ENCODE results near the gene RBM46. TPM values are rescaled to one million over a fixed set of nuclear protein-coding genes. Genes with fewer than 3 reads are reported as not detected.

Gene RBM46
- total RNA-seq, 5 donors from 2014 or later (not counting 1 experiment from before 2014, with no cell fraction given) = not detected

DNA sequence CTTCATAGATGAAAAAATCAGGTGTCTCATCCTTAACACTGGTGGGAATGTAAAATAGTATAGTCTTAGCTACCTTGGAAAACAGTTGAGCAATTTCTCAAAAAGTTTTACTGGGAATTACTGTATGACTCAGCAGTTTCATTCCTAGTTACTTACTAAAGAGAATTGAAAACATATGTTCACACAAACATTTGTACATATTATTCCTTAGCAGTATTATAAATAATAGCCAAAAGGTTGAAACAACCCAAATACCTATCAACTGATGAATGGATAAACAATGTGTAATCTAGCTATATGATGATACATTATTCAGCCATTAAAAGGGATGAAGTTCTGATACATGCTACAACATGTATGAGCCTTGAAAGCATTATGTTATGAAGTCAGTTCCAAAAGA, 41.7 kb downstream of the RBM46 start:
- H3K27ac Mint-ChIP-seq = no peak overlapping the region
- no peaks in the 10 kb centered on the region for H3K9me3 Mint-ChIP-seq
- no peaks in the 10 kb centered on the region for H3K4me1 ChIP-seq (ENCODE audit: control insufficient read depth in 1 of 2, extremely low read depth in 1 of 2, insufficient read depth in 2 of 2, low read length in 2 of 2)
- ATAC-seq (replicated peaks in 1 of 4) (no peak), DNase-seq (no peak)
- H3K36me3 Mint-ChIP-seq = no peaks in the 10 kb centered on the region
- H3K4me1 Mint-ChIP-seq = no peaks in the 10 kb centered on the region
- ChIA-PET CTCF (no interaction called here), POLR2A (no interaction called here)
- no peaks in the 10 kb centered on the region for H3K27me3 ChIP-seq (replicated peaks in 1 of 2; ENCODE audit: control insufficient read depth in 2 of 2, extremely low read depth in 1 of 2, insufficient read depth in 2 of 2, low read length in 1 of 2)
- H3K27me3 Mint-ChIP-seq = peaks cover 0 to 7% of the 10 kb centered on the region in 2 donors
- no peak overlapping the region for H3K4me3 ChIP-seq (ENCODE audit: control insufficient read depth in 1 of 2, extremely low read depth in 1 of 2, low read length in 1 of 2)
- no peaks in the 10 kb centered on the region for H3K9me3 ChIP-seq
- no peak overlapping the region for H3K4me3 Mint-ChIP-seq
- H3K27ac ChIP-seq (ENCODE audit: low read length) = no peak overlapping the region
- H3K36me3 ChIP-seq (ENCODE audit: control insufficient read depth in 2 of 2, extremely low read depth in 1 of 2, insufficient read depth in 1 of 2, low read length in 1 of 2) = no peaks in the 10 kb centered on the region

GRCh38 chr4:154836030-154836429, 55.0 kb downstream of the RBM46 start:
- CTCF ChIA-PET = no interaction called here
- peaks cover 11 to 28% (median 23%) of the 10 kb centered on the region in 3 donors for H3K9me3 Mint-ChIP-seq
- Histone ChIP-seq H3K27ac (ENCODE audit: low read length) (no peak overlapping the region), H3K4me3 (ENCODE audit: control insufficient read depth in 1 of 2, extremely low read depth in 1 of 2, low read length in 1 of 2) (no peak overlapping the region), H3K9me3 (no peaks in the 10 kb centered on the region), H3K36me3 (ENCODE audit: control insufficient read depth in 2 of 2, extremely low read depth in 1 of 2, insufficient read depth in 1 of 2, low read length in 1 of 2) (no peaks in the 10 kb centered on the region), H3K4me1 (ENCODE audit: control insufficient read depth in 1 of 2, extremely low read depth in 1 of 2, insufficient read depth in 2 of 2, low read length in 2 of 2) (no peaks in the 10 kb centered on the region), H3K27me3 (replicated peaks in 1 of 2; ENCODE audit: control insufficient read depth in 2 of 2, extremely low read depth in 1 of 2, insufficient read depth in 2 of 2, low read length in 1 of 2) (peaks cover 0 to 3% of the 10 kb centered on the region in 2 experiments)
- POLR2A ChIA-PET = no interaction called here
- DNase-seq (no peak), ATAC-seq (replicated peaks in 1 of 4) (no peak)
- H3K4me3 Mint-ChIP-seq = no peak overlapping the region
- peaks cover 0 to 4% of the 10 kb centered on the region in 2 donors for H3K27me3 Mint-ChIP-seq
- no peaks in the 10 kb centered on the region for H3K4me1 Mint-ChIP-seq
- H3K27ac Mint-ChIP-seq = no peak overlapping the region
- no peaks in the 10 kb centered on the region for H3K36me3 Mint-ChIP-seq
- 81% methylated on average over 2 of the region's 3 CpGs for WGBS (ENCODE audit: insufficient coverage)

DNA sequence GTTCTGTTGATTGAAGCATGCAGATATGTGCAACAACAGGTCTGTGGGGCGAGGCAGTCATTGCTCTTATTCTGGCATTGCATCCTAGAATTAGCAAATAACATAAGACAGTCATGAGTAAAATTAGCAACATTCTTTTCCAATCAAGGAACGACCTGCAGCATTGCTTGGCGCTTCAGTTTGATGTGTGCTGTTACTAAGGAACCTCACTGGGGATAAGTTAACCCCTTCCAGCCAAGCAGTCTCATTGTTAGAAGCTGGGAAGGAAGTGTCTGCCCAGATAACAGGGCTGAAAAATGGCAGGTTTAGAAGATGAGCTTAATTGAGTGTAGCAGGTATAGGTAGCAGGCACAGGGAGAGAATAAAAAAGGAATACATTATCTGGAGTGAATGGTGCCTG, 55.4 kb downstream of the RBM46 start:
- Histone ChIP-seq H3K4me3 (ENCODE audit: control insufficient read depth in 1 of 2, extremely low read depth in 1 of 2, low read length in 1 of 2) (no peak overlapping the region), H3K27me3 (replicated peaks in 1 of 2; ENCODE audit: control insufficient read depth in 2 of 2, extremely low read depth in 1 of 2, insufficient read depth in 2 of 2, low read length in 1 of 2) (peaks cover 0 to 3% of the 10 kb centered on the region in 2 experiments), H3K27ac (ENCODE audit: low read length) (no peak overlapping the region), H3K36me3 (ENCODE audit: control insufficient read depth in 2 of 2, extremely low read depth in 1 of 2, insufficient read depth in 1 of 2, low read length in 1 of 2) (no peaks in the 10 kb centered on the region), H3K4me1 (ENCODE audit: control insufficient read depth in 1 of 2, extremely low read depth in 1 of 2, insufficient read depth in 2 of 2, low read length in 2 of 2) (no peaks in the 10 kb centered on the region), H3K9me3 (no peaks in the 10 kb centered on the region)
- no peak overlapping the region for H3K27ac Mint-ChIP-seq
- CTCF ChIA-PET = no interaction called here
- POLR2A ChIA-PET = no interaction called here
- no peaks in the 10 kb centered on the region for H3K4me1 Mint-ChIP-seq
- H3K9me3 Mint-ChIP-seq = peaks cover 11 to 24% (median 23%) of the 10 kb centered on the region in 3 donors
- no peak for DNase-seq
- no peaks in the 10 kb centered on the region for H3K36me3 Mint-ChIP-seq
- ATAC-seq (replicated peaks in 1 of 4) = no peak
- peaks cover 0 to 4% of the 10 kb centered on the region in 2 donors for H3K27me3 Mint-ChIP-seq
- H3K4me3 Mint-ChIP-seq = no peak overlapping the region
- WGBS (ENCODE audit: insufficient coverage) = 14% methylated on average over 2 of the region's 3 CpGs

DNA sequence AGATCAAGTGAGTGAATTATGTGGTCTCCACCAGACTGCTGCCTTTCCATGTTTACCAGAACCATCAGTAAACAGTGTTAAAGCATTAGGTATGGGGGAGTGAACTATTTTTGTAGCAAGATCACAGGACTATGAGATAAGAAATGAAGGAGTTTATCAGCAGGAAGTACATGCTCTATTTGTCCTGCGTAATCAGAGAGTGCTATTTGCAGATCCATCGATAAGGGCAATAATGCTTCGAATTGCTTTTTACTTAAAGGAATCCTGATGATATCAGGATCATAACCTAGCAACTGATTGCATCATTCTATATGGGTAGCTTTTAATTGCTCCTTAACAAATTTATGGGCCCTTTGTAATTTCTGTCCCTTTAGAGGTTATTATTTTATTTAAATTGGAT, 57.1 kb downstream of the RBM46 start:
- H3K27me3 ChIP-seq (replicated peaks in 1 of 2; ENCODE audit: control insufficient read depth in 2 of 2, extremely low read depth in 1 of 2, insufficient read depth in 2 of 2, low read length in 1 of 2) = peaks cover 0 to 3% of the 10 kb centered on the region in 2 experiments

GRCh38 chr4:154838694-154839093, 57.6 kb downstream of the RBM46 start:
- Mint-ChIP-seq H3K9me3 (peaks cover 7 to 22% (median 18%) of the 10 kb centered on the region in 3 donors), H3K4me1 (no peaks in the 10 kb centered on the region), H3K27me3 (peaks cover 0 to 4% of the 10 kb centered on the region in 2 donors), H3K36me3 (no peaks in the 10 kb centered on the region), H3K4me3 (no peak overlapping the region), H3K27ac (no peak overlapping the region)
- DNase-seq (no peak), ATAC-seq (replicated peaks in 1 of 4) (no peak)
- Histone ChIP-seq H3K4me3 (ENCODE audit: control insufficient read depth in 1 of 2, extremely low read depth in 1 of 2, low read length in 1 of 2) (no peak overlapping the region), H3K27me3 (replicated peaks in 1 of 2; ENCODE audit: control insufficient read depth in 2 of 2, extremely low read depth in 1 of 2, insufficient read depth in 2 of 2, low read length in 1 of 2) (peaks cover 0 to 3% of the 10 kb centered on the region in 2 experiments), H3K4me1 (ENCODE audit: control insufficient read depth in 1 of 2, extremely low read depth in 1 of 2, insufficient read depth in 2 of 2, low read length in 2 of 2) (no peaks in the 10 kb centered on the region), H3K27ac (ENCODE audit: low read length) (no peak overlapping the region), H3K9me3 (no peaks in the 10 kb centered on the region), H3K36me3 (ENCODE audit: control insufficient read depth in 2 of 2, extremely low read depth in 1 of 2, insufficient read depth in 1 of 2, low read length in 1 of 2) (no peaks in the 10 kb centered on the region)
- POLR2A ChIA-PET = no interaction called here
- CTCF ChIA-PET = no interaction called here
- 67% methylated on average over 3 of the region's 8 CpGs for WGBS (ENCODE audit: insufficient coverage)

More for the DNA sequence above, 57.1 kb downstream of the RBM46 start:
- Mint-ChIP-seq H3K4me3 (no peak overlapping the region), H3K27ac (no peak overlapping the region), H3K9me3 (peaks cover 7 to 22% (median 22%) of the 10 kb centered on the region in 3 donors), H3K36me3 (no peaks in the 10 kb centered on the region), H3K27me3 (peaks cover 0 to 4% of the 10 kb centered on the region in 2 donors), H3K4me1 (no peaks in the 10 kb centered on the region)
- no CpG with 5 or more reads among the region's 3 CpGs for WGBS (ENCODE audit: insufficient coverage)
- Histone ChIP-seq H3K36me3 (ENCODE audit: control insufficient read depth in 2 of 2, extremely low read depth in 1 of 2, insufficient read depth in 1 of 2, low read length in 1 of 2) (no peaks in the 10 kb centered on the region), H3K27ac (ENCODE audit: low read length) (no peak overlapping the region), H3K4me1 (ENCODE audit: control insufficient read depth in 1 of 2, extremely low read depth in 1 of 2, insufficient read depth in 2 of 2, low read length in 2 of 2) (no peaks in the 10 kb centered on the region), H3K4me3 (ENCODE audit: control insufficient read depth in 1 of 2, extremely low read depth in 1 of 2, low read length in 1 of 2) (no peak overlapping the region), H3K9me3 (no peaks in the 10 kb centered on the region)
- POLR2A ChIA-PET = no interaction called here
- ATAC-seq (replicated peaks in 1 of 4) (no peak), DNase-seq (no peak)
- CTCF ChIA-PET = no interaction called here

DNA sequence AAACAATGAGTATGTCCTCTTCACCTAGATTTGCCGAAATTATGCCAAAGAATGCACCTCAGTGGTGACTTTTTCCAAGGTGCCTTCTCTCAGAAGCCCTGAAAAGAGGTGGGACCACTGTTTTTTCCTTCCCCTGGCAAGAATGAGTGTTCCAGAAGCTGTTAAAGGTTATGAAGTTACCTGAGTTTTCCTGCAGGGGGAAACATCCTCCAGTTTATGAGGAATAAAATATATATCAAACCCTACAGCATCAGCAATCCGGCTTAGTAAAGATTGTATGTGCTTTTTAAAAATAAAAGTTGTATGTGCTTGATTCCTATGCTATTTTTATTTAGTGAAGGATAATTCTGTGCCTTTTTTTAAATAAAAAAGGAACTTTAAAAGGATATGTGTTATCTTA, 73.3 kb downstream of the RBM46 start:
- peaks cover 0 to 8% (median 7%) of the 10 kb centered on the region in 3 donors for H3K9me3 Mint-ChIP-seq

DNA sequence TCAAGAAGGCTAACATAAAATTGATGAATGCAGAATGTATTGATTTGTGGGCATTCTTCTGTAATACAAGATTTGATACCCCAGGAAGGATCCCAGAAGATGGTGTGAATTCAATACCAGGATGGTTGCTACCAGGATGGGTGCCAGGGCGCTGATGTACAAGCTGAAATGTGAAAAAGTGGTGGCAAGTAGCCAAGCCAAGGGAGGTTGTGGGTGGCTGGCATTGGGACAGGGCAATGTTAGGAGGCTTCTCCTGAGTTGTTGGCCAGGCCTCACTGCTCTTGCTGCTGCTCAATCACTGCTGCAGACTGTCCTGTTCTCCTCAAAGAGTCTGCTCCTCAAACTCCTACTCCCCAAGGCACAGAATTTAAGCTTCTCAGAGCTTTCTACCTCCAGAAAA, 77.1 kb downstream of the RBM46 start:
- no peak overlapping the region for H3K4me3 Mint-ChIP-seq
- peaks cover under 1 to 11% (median 9%) of the 10 kb centered on the region in 3 donors for H3K9me3 Mint-ChIP-seq
- Histone ChIP-seq H3K4me1 (ENCODE audit: control insufficient read depth in 1 of 2, extremely low read depth in 1 of 2, insufficient read depth in 2 of 2, low read length in 2 of 2) (no peaks in the 10 kb centered on the region), H3K27ac (ENCODE audit: low read length) (no peak overlapping the region), H3K27me3 (replicated peaks in 1 of 2; ENCODE audit: control insufficient read depth in 2 of 2, extremely low read depth in 1 of 2, insufficient read depth in 2 of 2, low read length in 1 of 2) (no peaks in the 10 kb centered on the region), H3K36me3 (ENCODE audit: control insufficient read depth in 2 of 2, extremely low read depth in 1 of 2, insufficient read depth in 1 of 2, low read length in 1 of 2) (no peaks in the 10 kb centered on the region), H3K4me3 (ENCODE audit: control insufficient read depth in 1 of 2, extremely low read depth in 1 of 2, low read length in 1 of 2) (no peak overlapping the region), H3K9me3 (no peaks in the 10 kb centered on the region)
- WGBS (ENCODE audit: insufficient coverage) = 33% methylated on average over 1 of the region's 1 CpG
- H3K36me3 Mint-ChIP-seq = no peaks in the 10 kb centered on the region
- no peaks in the 10 kb centered on the region for H3K27me3 Mint-ChIP-seq
- no peaks in the 10 kb centered on the region for H3K4me1 Mint-ChIP-seq
- H3K27ac Mint-ChIP-seq = no peak overlapping the region
- DNase-seq = no peak
- ChIA-PET CTCF (no interaction called here), POLR2A (interaction anchor here in 1 of 2 donors (0.7 kb wide), 1 partner anchor 18 kb away, joined by 3 read pairs; no protein-coding TSS in a partner anchor)
- no peak for ATAC-seq (replicated peaks in 1 of 4)

More for the DNA sequence above, 73.3 kb downstream of the RBM46 start:
- Histone ChIP-seq H3K27me3 (replicated peaks in 1 of 2; ENCODE audit: control insufficient read depth in 2 of 2, extremely low read depth in 1 of 2, insufficient read depth in 2 of 2, low read length in 1 of 2) (no peaks in the 10 kb centered on the region), H3K4me1 (ENCODE audit: control insufficient read depth in 1 of 2, extremely low read depth in 1 of 2, insufficient read depth in 2 of 2, low read length in 2 of 2) (no peaks in the 10 kb centered on the region), H3K36me3 (ENCODE audit: control insufficient read depth in 2 of 2, extremely low read depth in 1 of 2, insufficient read depth in 1 of 2, low read length in 1 of 2) (no peaks in the 10 kb centered on the region), H3K27ac (ENCODE audit: low read length) (no peak overlapping the region), H3K9me3 (no peaks in the 10 kb centered on the region), H3K4me3 (ENCODE audit: control insufficient read depth in 1 of 2, extremely low read depth in 1 of 2, low read length in 1 of 2) (no peak overlapping the region)
- no peak overlapping the region for H3K27ac Mint-ChIP-seq
- peaks cover 0 to 7% of the 10 kb centered on the region in 2 donors for H3K27me3 Mint-ChIP-seq
- 83% methylated on average over 1 of the region's 2 CpGs for WGBS (ENCODE audit: insufficient coverage)
- DNase-seq (no peak), ATAC-seq (replicated peaks in 1 of 4) (no peak)
- POLR2A ChIA-PET = no interaction called here
- no peaks in the 10 kb centered on the region for H3K4me1 Mint-ChIP-seq
- CTCF ChIA-PET = no interaction called here
- H3K36me3 Mint-ChIP-seq = no peaks in the 10 kb centered on the region
- H3K4me3 Mint-ChIP-seq = no peak overlapping the region
